ENCODE results near the gene CDH4. TPM values are rescaled to one million over a fixed set of nuclear protein-coding genes. Genes with fewer than 3 reads are reported as not detected.
A peak's percentile ranks its signal among the peaks of the same experiment; 100 is the strongest.
"Not testable (repeated sequence)": the region's sequence is repeated elsewhere in the genome, so short reads cannot be mapped to it uniquely, and the experiment has no call there.

The CDH4 gene
- total RNA-seq, 1 experiment from 2014 or later, result 3.9 TPM

GRCh38 chr20:61424628-61425420, 172.8 kb downstream of the CDH4 start:
- Histone ChIP-seq H3K27me3 (ENCODE audit: control insufficient read depth, insufficient read depth, low read length) (peaks cover 2% of the 10 kb centered on the region), H3K36me3 (replicated peaks; ENCODE audit: control insufficient read depth, insufficient read depth, low read length) (no peaks in the 10 kb centered on the region)

GRCh38 chr20:61425541-61425991, 173.5 kb downstream of the CDH4 start:
- DNase-seq, result not testable (repeated sequence)

More at GRCh38 chr20:61424628-61425420, 172.8 kb downstream of the CDH4 start:
- no peak overlapping the region for H3K4me3 ChIP-seq (ENCODE audit: insufficient read depth, low read depth, low read length)
- DNase-seq, result no peak

GRCh38 chr20:61426352-61426751, 174.3 kb downstream of the CDH4 start:
- Histone ChIP-seq H3K27me3 (ENCODE audit: control insufficient read depth, insufficient read depth, low read length) (peaks cover 2% of the 10 kb centered on the region), H3K4me3 (ENCODE audit: insufficient read depth, low read depth, low read length) (no peak overlapping the region), H3K36me3 (replicated peaks; ENCODE audit: control insufficient read depth, insufficient read depth, low read length) (no peaks in the 10 kb centered on the region)
- DNase-seq, result no peak

More at GRCh38 chr20:61425541-61425991, 173.5 kb downstream of the CDH4 start:
- not testable (repeated sequence) for H3K4me3 ChIP-seq (ENCODE audit: insufficient read depth, low read depth, low read length); H3K27me3 ChIP-seq (ENCODE audit: control insufficient read depth, insufficient read depth, low read length); H3K36me3 ChIP-seq (replicated peaks; ENCODE audit: control insufficient read depth, insufficient read depth, low read length)

GRCh38 chr20:61429458-61430227, 177.6 kb downstream of the CDH4 start:
- Histone ChIP-seq H3K27me3 (ENCODE audit: control insufficient read depth, insufficient read depth, low read length) (peaks cover 2% of the 10 kb centered on the region), H3K36me3 (replicated peaks; ENCODE audit: control insufficient read depth, insufficient read depth, low read length) (no peaks in the 10 kb centered on the region), H3K4me3 (ENCODE audit: insufficient read depth, low read depth, low read length) (no peak overlapping the region)
- no peak for DNase-seq

GRCh38 chr20:61430228-61430624, 178.2 kb downstream of the CDH4 start:
- no peak for DNase-seq
- peaks cover 2% of the 10 kb centered on the region for H3K27me3 ChIP-seq (ENCODE audit: control insufficient read depth, insufficient read depth, low read length)
- H3K4me3 ChIP-seq (ENCODE audit: insufficient read depth, low read depth, low read length), result no peak overlapping the region
- no peaks in the 10 kb centered on the region for H3K36me3 ChIP-seq (replicated peaks; ENCODE audit: control insufficient read depth, insufficient read depth, low read length)

DNA sequence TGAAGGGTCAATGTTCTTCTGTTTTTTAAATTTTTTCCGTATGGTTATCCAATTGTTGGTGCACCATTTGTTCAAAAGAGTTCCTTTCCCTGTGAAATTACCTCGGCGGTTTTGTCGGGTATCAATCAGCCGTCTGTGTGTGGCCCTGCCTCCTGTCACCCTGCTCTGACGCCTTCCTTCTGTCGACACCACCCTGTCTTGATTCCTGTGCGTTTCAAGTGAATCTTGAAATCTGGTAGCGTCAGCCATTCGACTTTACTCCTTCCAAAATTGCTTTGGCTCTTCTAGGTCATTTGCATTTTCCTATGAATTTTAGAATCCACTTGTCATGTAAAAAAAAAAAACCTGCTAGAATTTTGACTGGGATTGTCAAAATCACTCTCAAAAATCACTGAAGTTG, 181.1 kb downstream of the CDH4 start:
- H3K36me3 ChIP-seq (replicated peaks; ENCODE audit: control insufficient read depth, insufficient read depth, low read length), result no peaks in the 10 kb centered on the region

GRCh38 chr20:61433816-61434215, 181.8 kb downstream of the CDH4 start:
- Histone ChIP-seq H3K27me3 (ENCODE audit: control insufficient read depth, insufficient read depth, low read length) (no peaks in the 10 kb centered on the region), H3K36me3 (replicated peaks; ENCODE audit: control insufficient read depth, insufficient read depth, low read length) (no peaks in the 10 kb centered on the region), H3K4me3 (ENCODE audit: insufficient read depth, low read depth, low read length) (no peak overlapping the region)
- DNase-seq, result no peak

More for the DNA sequence above, 181.1 kb downstream of the CDH4 start:
- Histone ChIP-seq H3K4me3 (ENCODE audit: insufficient read depth, low read depth, low read length) (no peak overlapping the region), H3K27me3 (ENCODE audit: control insufficient read depth, insufficient read depth, low read length) (peaks cover 2% of the 10 kb centered on the region; the same call in 1 of the 2 replicates)
- no peak for DNase-seq

- no peaks in the 10 kb centered on the region for H3K27me3 ChIP-seq (ENCODE audit: control insufficient read depth, insufficient read depth, low read length)
- H3K4me3 ChIP-seq (ENCODE audit: insufficient read depth, low read depth, low read length), result no peak overlapping the region
- DNase-seq, result no peak
- no peaks in the 10 kb centered on the region for H3K36me3 ChIP-seq (replicated peaks; ENCODE audit: control insufficient read depth, insufficient read depth, low read length)
Observed at GRCh38 chr20:61434341-61434781, 182.3 kb downstream of the CDH4 start.

DNA sequence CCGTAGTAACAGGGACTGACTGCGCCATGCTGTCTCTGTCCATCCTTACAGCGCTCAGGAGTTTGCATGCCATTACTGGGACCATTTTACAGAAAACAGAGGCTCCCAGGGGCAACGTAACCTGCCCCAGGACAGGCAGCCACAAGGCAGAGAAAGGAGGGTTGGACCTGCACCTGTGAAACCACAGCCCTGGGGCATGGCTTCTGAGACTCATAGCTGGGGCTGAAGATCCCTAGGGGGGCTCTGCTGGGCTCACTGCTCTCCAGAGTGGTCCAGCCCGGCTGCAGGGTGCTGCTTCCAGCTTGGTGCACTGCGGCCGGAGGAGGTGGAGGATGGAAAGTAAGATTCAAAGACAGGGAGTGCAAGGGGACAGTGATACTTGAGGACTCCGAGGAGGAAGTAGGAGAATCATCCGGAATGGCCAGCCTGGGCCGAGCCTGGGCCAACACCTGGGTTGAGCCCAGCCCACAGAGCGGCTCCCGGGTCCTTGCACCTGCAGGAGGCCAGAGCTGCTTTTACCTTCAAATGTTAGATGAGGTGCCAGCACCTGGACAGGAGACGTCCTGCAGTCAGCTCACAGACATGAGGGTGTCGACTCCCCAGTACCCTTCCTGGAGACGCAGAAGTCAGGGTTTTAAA, 183.2 kb downstream of the CDH4 start:
- Histone ChIP-seq H3K4me3 (ENCODE audit: insufficient read depth, low read depth, low read length) (no peak overlapping the region), H3K27me3 (ENCODE audit: control insufficient read depth, insufficient read depth, low read length) (no peaks in the 10 kb centered on the region), H3K36me3 (replicated peaks; ENCODE audit: control insufficient read depth, insufficient read depth, low read length) (no peaks in the 10 kb centered on the region)
- peak; percentile 50 for DNase-seq

DNA sequence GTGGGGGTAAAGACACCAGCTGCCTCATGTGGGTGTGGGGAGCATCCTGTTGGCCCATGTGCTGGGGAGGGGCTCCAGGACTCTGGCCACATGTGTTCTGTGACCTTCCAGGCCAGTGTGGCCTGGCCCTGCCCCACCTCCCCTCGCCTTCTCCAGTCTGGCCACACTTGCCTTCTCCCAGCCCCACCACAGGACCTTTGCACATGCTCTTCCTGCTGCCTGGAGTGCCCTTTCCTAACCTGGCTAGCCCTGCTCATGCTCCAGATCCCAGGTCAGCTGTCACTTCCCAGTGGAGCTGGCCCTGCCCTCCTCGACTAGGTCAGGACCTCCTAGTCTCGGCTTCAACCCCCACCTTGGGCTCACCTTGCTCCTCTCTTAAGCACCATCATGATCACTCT, 183.8 kb downstream of the CDH4 start:
- Histone ChIP-seq H3K36me3 (replicated peaks; ENCODE audit: control insufficient read depth, insufficient read depth, low read length) (no peaks in the 10 kb centered on the region), H3K4me3 (ENCODE audit: insufficient read depth, low read depth, low read length) (no peak overlapping the region)
- DNase-seq, result peak; percentile 50

GRCh38 chr20:61436283-61436666, 184.2 kb downstream of the CDH4 start:
- Histone ChIP-seq H3K4me3 (ENCODE audit: insufficient read depth, low read depth, low read length) (no peak overlapping the region), H3K36me3 (replicated peaks; ENCODE audit: control insufficient read depth, insufficient read depth, low read length) (no peaks in the 10 kb centered on the region), H3K27me3 (ENCODE audit: control insufficient read depth, insufficient read depth, low read length) (no peaks in the 10 kb centered on the region)
- DNase-seq, result no peak

More for the DNA sequence above, 183.8 kb downstream of the CDH4 start:
- H3K27me3 ChIP-seq (ENCODE audit: control insufficient read depth, insufficient read depth, low read length), result no peaks in the 10 kb centered on the region

DNA sequence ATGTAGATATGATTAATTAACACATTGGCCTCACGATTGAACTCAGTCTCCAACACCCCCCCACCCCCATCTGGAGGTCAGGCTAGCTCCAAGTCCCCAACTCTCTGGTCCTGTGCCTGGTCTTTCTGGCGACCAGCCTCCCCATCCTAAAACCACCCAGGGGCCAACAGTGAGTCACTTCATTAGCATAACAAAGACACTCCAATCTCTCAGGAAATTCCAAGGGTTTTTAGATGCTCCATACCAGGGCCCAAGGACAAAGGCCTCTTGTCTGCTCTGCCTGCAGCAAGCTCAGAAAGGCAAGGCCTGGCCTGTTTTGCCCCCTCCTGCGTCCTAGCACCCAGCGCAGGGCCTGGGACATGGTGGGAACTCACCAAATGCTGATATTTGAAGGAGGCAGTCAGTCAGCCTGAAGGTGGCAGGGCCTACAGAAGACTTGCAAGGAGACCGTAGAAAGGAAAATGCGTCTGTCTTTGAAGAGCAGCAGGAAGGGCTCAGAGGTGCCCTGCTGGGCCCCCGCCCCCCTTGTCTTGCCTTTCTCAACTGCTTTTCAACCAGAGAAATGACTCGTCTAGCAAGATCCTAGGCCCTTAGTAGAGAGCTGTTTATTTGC, 184.7 kb downstream of the CDH4 start:
- Histone ChIP-seq H3K4me3 (ENCODE audit: insufficient read depth, low read depth, low read length) (no peak overlapping the region), H3K27me3 (ENCODE audit: control insufficient read depth, insufficient read depth, low read length) (no peaks in the 10 kb centered on the region), H3K36me3 (replicated peaks; ENCODE audit: control insufficient read depth, insufficient read depth, low read length) (no peaks in the 10 kb centered on the region)
- DNase-seq, result peak; percentile 90

GRCh38 chr20:61437280-61438206, 185.5 kb downstream of the CDH4 start:
- DNase-seq, result no peak
- Histone ChIP-seq H3K36me3 (replicated peaks; ENCODE audit: control insufficient read depth, insufficient read depth, low read length) (no peaks in the 10 kb centered on the region), H3K27me3 (ENCODE audit: control insufficient read depth, insufficient read depth, low read length) (no peaks in the 10 kb centered on the region), H3K4me3 (ENCODE audit: insufficient read depth, low read depth, low read length) (0 out of 2 replicates have a peak overlapping the region, but pooled peaks have one; percentile 2)
